PC-3 (cell line): Measurements from ENCODE around the gene PAFAH2. TPM values are rescaled to one million over a fixed set of nuclear protein-coding genes. Genes with fewer than 3 reads are reported as not detected.

Experiments used
- ATAC-seq: fragments of 200-7000 bp; cut with Tn5 transposase; 2 replicates; pipeline ENCODE4 v1.9.1; 2020; ENCODE audit warnings: mild to moderate bottlenecking, moderate library complexity
- BruUV-seq: library from RNA; stranded (reverse); fragments of 400-500 nt; replicated peaks from 2 replicates; lab custom pipeline; 2021; lab: Mats Ljungman, UMichigan
- CTCF ChIA-PET: fragments of 300-600 bp; sonication (Branson Sonifier 250); formaldehyde crosslinking; loops from one replicate; lab custom pipeline; 2022; ENCODE audit warnings: antibody characterized with exemption; lab: Charles Lee
- POLR2A ChIA-PET: fragments of 300-600 bp; sonication (Branson Sonifier 250); formaldehyde crosslinking; loops from one replicate; lab custom pipeline; 2022; ENCODE audit warnings: antibody characterized with exemption; ENCODE audit not compliant: unreplicated experiment; lab: Charles Lee
- DNase-seq: peaks from one replicate; pipeline ENCODE4 v3.0.0-alpha.2; 2015
- H2AFZ ChIP-seq: fragments of 300-600 bp; sonication (generic); 2 replicates; pipeline ENCODE4 v1.6.0; 2016; ENCODE audit warnings: antibody characterized with exemption, low read length
- H3F3A ChIP-seq: fragments of 300-600 bp; sonication (generic); one replicate; pipeline ENCODE4 v1.6.0; 2017; ENCODE audit warnings: antibody characterized with exemption, low read length, control low read depth, mild to moderate bottlenecking; ENCODE audit not compliant: unreplicated experiment
- H3K27ac ChIP-seq: fragments of 300-600 bp; sonication (generic); 2 replicates; pipeline ENCODE4 v1.5.1; 2016; ENCODE audit warnings: mild to moderate bottlenecking, low read length
- H3K27me3 ChIP-seq: fragments of 300-600 bp; sonication (generic); 2 replicates; pipeline ENCODE4 v1.6.1; 2016; ENCODE audit warnings: low read length, mixed read lengths
- H3K36me3 ChIP-seq: fragments of 300-600 bp; sonication (generic); 2 replicates; pipeline ENCODE4 v1.6.1; 2016; ENCODE audit warnings: low read depth, mixed run types, low read length, mixed read lengths
- H3K4me1 ChIP-seq: fragments of 300-600 bp; sonication (generic); 2 replicates; pipeline ENCODE4 v1.5.1; 2016; ENCODE audit warnings: low read length; ENCODE audit not compliant: insufficient read depth
- H3K4me2 ChIP-seq: fragments of 300-600 bp; sonication (generic); 2 replicates; pipeline ENCODE4 v1.6.0; 2016; ENCODE audit warnings: low read length
- H3K4me3 ChIP-seq: fragments of 300-600 bp; sonication (generic); 2 replicates; pipeline ENCODE4 v1.5.1; 2016; ENCODE audit warnings: mild to moderate bottlenecking, low read length, mixed read lengths
- H3K79me2 ChIP-seq: fragments of 300-600 bp; sonication (generic); 2 replicates; pipeline ENCODE4 v1.6.1; 2017; ENCODE audit warnings: low read length, mixed read lengths
- H3K9ac ChIP-seq: fragments of 300-600 bp; sonication (generic); 2 replicates; pipeline ENCODE4 v1.6.0; 2016; ENCODE audit warnings: mild to moderate bottlenecking, low read length
- H3K9me2 ChIP-seq: fragments of 300-600 bp; sonication (generic); replicated peaks from 2 replicates; pipeline ENCODE4 v1.6.1; 2016; ENCODE audit warnings: mixed run types, low read length, mixed read lengths
- H3K9me3 ChIP-seq: fragments of 300-600 bp; sonication (generic); 2 replicates; pipeline ENCODE4 v1.6.1; 2016; ENCODE audit warnings: low read length, mixed read lengths
- H4K20me1 ChIP-seq: fragments of 300-600 bp; sonication (generic); 2 replicates; pipeline ENCODE4 v1.6.1; 2016; ENCODE audit warnings: low read length, mixed read lengths
- EZH2 ChIP-seq: fragments of 300-600 bp; sonication (generic); IDR thresholded peaks from one replicate; pipeline ENCODE4 v1.6.1; 2017; ENCODE audit warnings: antibody characterized with exemption, mild to moderate bottlenecking, low read length; ENCODE audit not compliant: unreplicated experiment
- EZH2phosphoT487 ChIP-seq: fragments of 300-600 bp; sonication (generic); IDR thresholded peaks from 2 replicates; pipeline ENCODE4 v1.6.1; 2018; ENCODE audit warnings: mild to moderate bottlenecking, antibody characterized with exemption, low read length, borderline replicate concordance
- intact Hi-C: fragments of 100-400 bp; cut with micrococcal nuclease; formaldehyde crosslinking; loops from 2 replicates; pipeline ENCODE4 v1.9.0; 2023
- total RNA-seq: library from RNA; depleted of rRNA; stranded (reverse); fragments of >200 nt; gene quantifications from 2 replicates; pipeline ENCODE4 v1.2.3, GENCODE V29; 2014
- TF ChIP-seq, protein P1 (sequence below): fragments of 300-600 bp; sonication (generic); conservative IDR thresholded peaks from 2 replicates; pipeline ENCODE4 v1.5.1; 2017; ENCODE audit warnings: antibody characterized with exemption, low read depth, mild to moderate bottlenecking, low read length

The PAFAH2 gene
- total RNA-seq, 1 experiment from 2014 or later = 9.0 TPM

DNA sequence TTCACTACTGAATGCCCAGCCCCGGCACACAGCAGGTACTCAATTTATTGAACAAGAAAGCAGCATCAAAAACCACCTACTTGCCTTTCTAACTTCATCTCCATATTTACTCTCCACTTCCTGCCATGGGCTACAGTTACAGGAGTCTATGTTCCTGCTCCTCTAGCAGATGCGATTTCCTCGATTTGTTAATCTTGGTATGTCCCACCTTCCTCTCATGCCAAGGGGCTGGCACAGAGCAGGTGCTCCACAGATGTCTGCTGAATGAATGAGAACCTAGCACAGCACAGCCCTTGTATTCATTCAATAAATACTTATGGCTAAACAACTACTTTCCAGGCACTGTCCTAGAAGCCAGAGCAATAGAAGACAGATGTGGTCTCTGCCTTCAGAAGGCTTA, 12.2 kb downstream of the PAFAH2 start:
- Histone ChIP-seq H2AFZ (no peak overlapping the region), H3K27me3 (no peaks in the 10 kb centered on the region), H3K9me3 (no peaks in the 10 kb centered on the region), H3K36me3 (no peaks in the 10 kb centered on the region; the same call in 1 of the 2 replicates), H3K4me2 (no peak overlapping the region), H3K79me2 (no peaks in the 10 kb centered on the region), H4K20me1 (no peaks in the 10 kb centered on the region), H3F3A (no peaks in the 10 kb centered on the region), H3K4me1 (peaks cover 12% of the 10 kb centered on the region), H3K9ac (no peak overlapping the region), H3K4me3 (no peak overlapping the region), H3K9me2 (no peaks in the 10 kb centered on the region), H3K27ac (no peak overlapping the region)
- ChIA-PET CTCF (no interaction called here), POLR2A (no interaction called here)
- no TSS peak for BruUV-seq
- no peak for DNase-seq
- intact Hi-C loops = no loop called here
- TF ChIP-seq, protein P1, sequence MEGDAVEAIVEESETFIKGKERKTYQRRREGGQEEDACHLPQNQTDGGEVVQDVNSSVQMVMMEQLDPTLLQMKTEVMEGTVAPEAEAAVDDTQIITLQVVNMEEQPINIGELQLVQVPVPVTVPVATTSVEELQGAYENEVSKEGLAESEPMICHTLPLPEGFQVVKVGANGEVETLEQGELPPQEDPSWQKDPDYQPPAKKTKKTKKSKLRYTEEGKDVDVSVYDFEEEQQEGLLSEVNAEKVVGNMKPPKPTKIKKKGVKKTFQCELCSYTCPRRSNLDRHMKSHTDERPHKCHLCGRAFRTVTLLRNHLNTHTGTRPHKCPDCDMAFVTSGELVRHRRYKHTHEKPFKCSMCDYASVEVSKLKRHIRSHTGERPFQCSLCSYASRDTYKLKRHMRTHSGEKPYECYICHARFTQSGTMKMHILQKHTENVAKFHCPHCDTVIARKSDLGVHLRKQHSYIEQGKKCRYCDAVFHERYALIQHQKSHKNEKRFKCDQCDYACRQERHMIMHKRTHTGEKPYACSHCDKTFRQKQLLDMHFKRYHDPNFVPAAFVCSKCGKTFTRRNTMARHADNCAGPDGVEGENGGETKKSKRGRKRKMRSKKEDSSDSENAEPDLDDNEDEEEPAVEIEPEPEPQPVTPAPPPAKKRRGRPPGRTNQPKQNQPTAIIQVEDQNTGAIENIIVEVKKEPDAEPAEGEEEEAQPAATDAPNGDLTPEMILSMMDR = no peak
- no peak for TF ChIP-seq EZH2phosphoT487
- no peak for TF ChIP-seq EZH2
- no peak for ATAC-seq

DNA sequence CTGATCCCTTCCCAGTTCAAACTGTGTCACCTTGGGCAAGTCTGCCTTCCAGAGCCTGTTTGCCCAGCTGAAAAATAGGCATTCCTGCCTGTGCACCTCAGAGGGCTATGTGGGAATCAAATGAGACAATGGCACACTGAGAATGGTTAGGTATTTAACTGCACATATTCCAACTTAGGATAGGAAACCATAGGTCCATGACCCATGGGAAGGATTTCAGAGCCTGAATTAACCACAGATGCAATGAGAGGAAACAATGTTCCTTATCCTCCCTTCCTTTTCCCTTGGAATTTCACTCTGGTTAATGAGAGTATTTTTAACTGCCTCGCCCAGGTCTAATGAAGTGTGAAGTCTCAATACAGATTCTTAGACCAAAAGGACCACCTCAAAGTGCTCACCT, 12.7 kb downstream of the PAFAH2 start:
- Histone ChIP-seq H3K79me2 (no peaks in the 10 kb centered on the region), H4K20me1 (no peaks in the 10 kb centered on the region), H3K4me2 (no peak overlapping the region), H3K9me2 (no peaks in the 10 kb centered on the region), H3K9me3 (no peaks in the 10 kb centered on the region), H3K9ac (no peak overlapping the region), H2AFZ (no peak overlapping the region), H3K36me3 (no peaks in the 10 kb centered on the region; the same call in 1 of the 2 replicates), H3F3A (no peaks in the 10 kb centered on the region), H3K4me1 (peaks cover 8% of the 10 kb centered on the region), H3K27ac (no peak overlapping the region), H3K4me3 (no peak overlapping the region), H3K27me3 (no peaks in the 10 kb centered on the region)
- ChIA-PET CTCF (no interaction called here), POLR2A (no interaction called here)
- TF ChIP-seq EZH2phosphoT487 (no peak), EZH2 (no peak)
- TF ChIP-seq, protein P1 = no peak
- ATAC-seq (no peak), DNase-seq (no peak)
- intact Hi-C loops = no loop called here
- no TSS peak for BruUV-seq

DNA sequence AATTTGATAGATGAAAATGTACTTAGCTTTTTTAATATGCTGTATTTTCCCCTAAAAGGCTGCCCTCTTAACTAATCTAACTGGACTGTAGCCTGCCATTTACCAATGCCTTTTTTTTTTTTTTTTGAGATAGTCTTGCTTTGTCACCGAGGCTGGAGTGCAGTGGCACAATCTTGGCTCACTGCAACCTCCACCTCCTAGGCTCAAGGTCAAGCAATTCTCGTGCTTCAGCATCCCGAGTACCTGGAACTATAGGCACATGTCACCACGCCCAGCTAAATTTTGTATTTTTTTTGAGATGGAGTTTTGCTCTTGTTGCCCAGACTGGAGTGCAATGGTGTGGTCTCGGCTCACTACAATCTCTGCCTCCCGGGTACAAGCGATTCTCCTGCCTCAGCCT, 18.7 kb downstream of the PAFAH2 start:
- intact Hi-C loops = no loop called here
- CTCF ChIA-PET = no interaction called here
- Histone ChIP-seq H3K9me2 (no peaks in the 10 kb centered on the region), H3K9me3 (no peaks in the 10 kb centered on the region), H3K4me3 (no peak overlapping the region), H3F3A (no peaks in the 10 kb centered on the region), H3K4me2 (no peak overlapping the region), H3K27me3 (no peaks in the 10 kb centered on the region), H2AFZ (no peak overlapping the region), H3K79me2 (no peaks in the 10 kb centered on the region), H4K20me1 (no peaks in the 10 kb centered on the region), H3K9ac (no peak overlapping the region), H3K4me1 (no peaks in the 10 kb centered on the region), H3K27ac (no peak overlapping the region), H3K36me3 (peaks cover 3% of the 10 kb centered on the region)
- DNase-seq (no peak), ATAC-seq (no peak)
- BruUV-seq = no TSS peak
- TF ChIP-seq EZH2phosphoT487 (no peak), EZH2 (no peak)
- TF ChIP-seq, protein P1 = no peak
- POLR2A ChIA-PET = no interaction called here
